WTC11 (cell line): Measurements from ENCODE around the gene CENPX.

Experiments
- CREB1 ChIP-seq: sonication (generic); formaldehyde crosslinking; IDR thresholded peaks from 2 replicates; pipeline ENCODE4 v1.8.0; 2023; ENCODE audit warnings: mild to moderate bottlenecking, missing genetic modification reagents
- CTCF ChIP-seq: fragments of 200-600 bp; IDR thresholded peaks from 2 replicates; pipeline ENCODE4 v1.8.0; 2022; ENCODE audit warnings: antibody characterized with exemption
- RELA ChIP-seq: sonication (generic); formaldehyde crosslinking; IDR thresholded peaks from 2 replicates; pipeline ENCODE4 v1.8.1; 2022; ENCODE audit warnings: missing genetic modification reagents, mild to moderate bottlenecking, borderline replicate concordance
- SMAD3 ChIP-seq: sonication (generic); formaldehyde crosslinking; IDR thresholded peaks from 2 replicates; pipeline ENCODE4 v1.8.0; 2022; ENCODE audit warnings: missing genetic modification reagents, mild to moderate bottlenecking, borderline replicate concordance
- TCF7 ChIP-seq: sonication (generic); formaldehyde crosslinking; IDR thresholded peaks from 2 replicates; pipeline ENCODE4 v1.8.0; 2022; ENCODE audit warnings: mild to moderate bottlenecking, low read depth, missing genetic modification reagents, moderate library complexity
- TEAD4 ChIP-seq: sonication (generic); formaldehyde crosslinking; IDR thresholded peaks from 2 replicates; pipeline ENCODE4 v1.8.0; 2022; ENCODE audit warnings: mild to moderate bottlenecking, missing genetic modification reagents
- ZNF232 ChIP-seq: sonication (generic); formaldehyde crosslinking; IDR thresholded peaks from 2 replicates; pipeline ENCODE4 v1.8.0; 2022; ENCODE audit warnings: mild to moderate bottlenecking, missing genetic modification reagents
- TF ChIP-seq, protein P1 (sequence below): fragments of 250-450 bp; sonication (Bioruptor Pico); IDR thresholded peaks from 2 replicates; pipeline ENCODE4 v1.9.0; 2021; ENCODE audit warnings: mild to moderate bottlenecking

DNA sequence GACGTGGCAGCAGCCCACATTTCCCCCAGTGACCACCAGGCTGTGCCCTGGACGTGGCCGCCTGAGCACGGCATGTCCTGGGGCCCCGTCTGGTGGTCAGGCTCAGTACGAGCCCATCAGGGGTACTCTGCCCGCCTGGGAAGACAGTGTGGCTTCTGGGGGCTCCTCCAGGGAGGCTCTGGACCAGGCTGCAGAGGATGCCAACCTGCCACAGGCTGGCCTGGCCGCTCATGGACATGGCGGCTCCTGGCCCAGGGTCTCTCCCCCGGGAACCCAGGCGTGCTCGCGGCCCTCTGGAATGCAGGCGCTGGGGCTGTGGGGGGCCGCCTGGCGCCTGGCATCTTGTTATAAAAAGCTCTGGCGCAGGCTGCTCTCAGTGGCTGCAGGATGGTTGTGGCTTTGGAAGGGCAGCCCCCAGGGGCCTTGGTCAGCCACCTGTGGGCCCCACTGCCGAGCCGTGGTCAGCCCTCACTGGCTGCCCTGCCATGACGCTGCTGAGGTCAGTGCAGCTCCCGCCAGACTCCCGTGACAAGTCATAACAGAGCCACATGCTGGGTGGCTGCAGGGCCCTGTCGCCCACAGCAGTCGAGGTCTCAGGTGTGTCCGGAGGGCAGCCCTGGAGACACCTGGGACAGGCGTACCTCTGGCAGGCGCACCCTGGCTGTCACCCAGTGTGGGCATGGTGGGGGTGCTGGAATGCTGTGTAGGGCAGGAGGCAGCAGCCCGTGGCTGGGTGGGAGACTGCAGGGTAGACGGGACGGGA lies 15.0 kb downstream of the CENPX start:
- TF ChIP-seq CREB1 (CRISPR knock-in tag) (no peak), SMAD3 (CRISPR knock-in tag) (no peak), CTCF (no peak), RELA (CRISPR knock-in tag) (no peak), TEAD4 (CRISPR knock-in tag) (no peak), ZNF232 (CRISPR knock-in tag) (no peak), TCF7 (CRISPR knock-in tag) (no peak)
- TF ChIP-seq, protein P1, sequence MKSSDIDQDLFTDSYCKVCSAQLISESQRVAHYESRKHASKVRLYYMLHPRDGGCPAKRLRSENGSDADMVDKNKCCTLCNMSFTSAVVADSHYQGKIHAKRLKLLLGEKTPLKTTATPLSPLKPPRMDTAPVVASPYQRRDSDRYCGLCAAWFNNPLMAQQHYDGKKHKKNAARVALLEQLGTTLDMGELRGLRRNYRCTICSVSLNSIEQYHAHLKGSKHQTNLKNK (CRISPR knock-in tag) = no peak
